Liver (tissue), 9 donors: ENCODE data around the gene CENPU. TPM values are rescaled to one million over a fixed set of nuclear protein-coding genes. Genes with fewer than 3 reads are reported as not detected.

ENCODE experiments used
- DNase-seq: peaks from one replicate; pipeline ENCODE4 v3.0.0-alpha.2; 2017; ENCODE audit warnings: low spot score
- H3K27ac ChIP-seq, 2 donors: one replicate each; pipeline ENCODE4 v1.7.0; 2013; ENCODE audit warnings: inconsistent platforms in 2 of 2, low read length in 2 of 2, control low read depth in 1 of 2, low read depth in 1 of 2, mild to moderate bottlenecking in 1 of 2
- H3K27me3 ChIP-seq, 4 donors: one replicate each; pipeline versions ENCODE4 v1.6.1 to v1.7.0; 2013; ENCODE audit warnings: low read length in 3 of 4, inconsistent platforms in 1 of 4, mild to moderate bottlenecking in 1 of 4, moderate library complexity in 1 of 4; ENCODE audit not compliant: control insufficient read depth in 4 of 4, insufficient read depth in 4 of 4
- H3K36me3 ChIP-seq, 4 donors: one replicate each; pipeline versions ENCODE4 v1.6.1 to v1.7.0; 2013; ENCODE audit warnings: low read length in 3 of 4, mild to moderate bottlenecking in 3 of 4, low read depth in 1 of 4, moderate library complexity in 1 of 4; ENCODE audit not compliant: control insufficient read depth in 4 of 4, insufficient read depth in 3 of 4
- H3K4me1 ChIP-seq, 4 donors: one replicate each; pipeline versions ENCODE4 v1.6.1 to v1.7.0; 2013; ENCODE audit warnings: low read length in 3 of 4, mild to moderate bottlenecking in 3 of 4, moderate library complexity in 1 of 4; ENCODE audit not compliant: control insufficient read depth in 4 of 4, insufficient read depth in 4 of 4
- H3K4me3 ChIP-seq, 3 donors: one replicate each; pipeline versions ENCODE4 v1.6.1 to v1.7.0; 2013; ENCODE audit warnings: low read length in 3 of 3, control low read depth in 1 of 3, low read depth in 1 of 3, mild to moderate bottlenecking in 1 of 3
- H3K9ac ChIP-seq, 2 donors: one replicate each; pipeline ENCODE4 v1.7.0; 2013; ENCODE audit warnings: low read length in 2 of 2, mild to moderate bottlenecking in 2 of 2, moderate library complexity in 2 of 2, control low read depth in 1 of 2, low read depth in 1 of 2
- H3K9me3 ChIP-seq, 4 donors: one replicate each; pipeline versions ENCODE4 v1.6.1 to v1.7.0; 2013; ENCODE audit warnings: low read length in 3 of 4; ENCODE audit not compliant: control insufficient read depth in 4 of 4
- ATF3 ChIP-seq: IDR thresholded peaks from 2 replicates; pipeline ENCODE4 v1.6.1; 2016; ENCODE audit warnings: antibody characterized with exemption
- EGR1 ChIP-seq, 2 donors: IDR thresholded peaks; 2 replicates each; pipeline ENCODE4 v1.6.1; 2016 to 2018; ENCODE audit warnings: antibody characterized with exemption in 2 of 2, low read depth in 2 of 2
- FOXA1 ChIP-seq: IDR thresholded peaks from 2 replicates; pipeline ENCODE4 v1.6.1; 2016; ENCODE audit warnings: antibody characterized with exemption
- FOXA2 ChIP-seq: IDR thresholded peaks from 2 replicates; pipeline ENCODE4 v1.6.1; 2016; ENCODE audit warnings: antibody characterized with exemption
- GABPA ChIP-seq, 2 donors: IDR thresholded peaks in 1 of 2; conservative IDR thresholded peaks in 1 of 2; 2 replicates each; pipeline ENCODE4 v1.6.1; 2016; ENCODE audit warnings: antibody characterized with exemption in 2 of 2, mild to moderate bottlenecking in 1 of 2, moderate library complexity in 1 of 2
- HNF4A ChIP-seq, 2 donors: conservative IDR thresholded peaks; 2 replicates each; pipeline ENCODE4 v1.6.1; 2016; ENCODE audit warnings: antibody characterized with exemption in 2 of 2, mild to moderate bottlenecking in 2 of 2
- HNF4G ChIP-seq: IDR thresholded peaks from 2 replicates; pipeline ENCODE4 v1.6.1; 2016; ENCODE audit warnings: antibody characterized with exemption
- JUND ChIP-seq, 2 donors: IDR thresholded peaks; 2 replicates each; pipeline ENCODE4 v1.6.1; 2016; ENCODE audit warnings: antibody characterized with exemption in 2 of 2
- NR2F2 ChIP-seq: IDR thresholded peaks from 2 replicates; pipeline ENCODE4 v1.6.1; 2016; ENCODE audit warnings: antibody characterized with exemption
- RAD21 ChIP-seq, 2 donors: IDR thresholded peaks; 2 replicates each; pipeline ENCODE4 v1.6.1; 2016; ENCODE audit warnings: antibody characterized with exemption in 2 of 2, mild to moderate bottlenecking in 2 of 2
- RXRA ChIP-seq, 2 donors: IDR thresholded peaks; 2 replicates each; pipeline ENCODE4 v1.6.1; 2017 to 2018; ENCODE audit warnings: antibody characterized with exemption in 2 of 2, mild to moderate bottlenecking in 1 of 2
- SP1 ChIP-seq: IDR thresholded peaks from 2 replicates; pipeline ENCODE4 v1.6.1; 2018; ENCODE audit warnings: antibody characterized with exemption, mild to moderate bottlenecking
- TAF1 ChIP-seq: conservative IDR thresholded peaks from 2 replicates; pipeline ENCODE4 v1.6.1; 2016; ENCODE audit warnings: antibody characterized with exemption, mild to moderate bottlenecking
- YY1 ChIP-seq: IDR thresholded peaks from 2 replicates; pipeline ENCODE4 v1.6.1; 2016; ENCODE audit warnings: antibody characterized with exemption, mild to moderate bottlenecking
- WGBS: extraction: QIAGEN DNeasy Blood & Tissue Kit; methylation state at CpG from one replicate; pipeline ENCODE4 v1.1.7; 2013; 5-methylcytosine and 5-hydroxymethylcytosine counted together
- polyA plus RNA-seq, 2 donors: library from polyadenylated mRNA; stranded (reverse) in 1 of 2; unstranded in 1 of 2; fragments of 200-250 nt in 1 of 2; fragments of >200 nt in 1 of 2; fragmentation: Nextera tagmentation in 1 of 2; extraction: Ambion mirVana in 1 of 2; gene quantifications; one replicate each; pipeline versions ENCODE4 v1.2.1 to v1.2.3, GENCODE V29; 2013 to 2015
- total RNA-seq, 2 donors: library from RNA; depleted of rRNA; stranded (reverse); fragments of >200 nt; gene quantifications; one replicate each; pipeline ENCODE4 v1.2.3, GENCODE V29; 2014
- TF ChIP-seq, protein P1 (sequence below): IDR thresholded peaks from 2 replicates; pipeline ENCODE4 v1.6.1; 2016; ENCODE audit warnings: antibody characterized with exemption, mild to moderate bottlenecking
- TF ChIP-seq, protein P2 (sequence below): fragments of 150-350 bp; IDR thresholded peaks from 2 replicates; pipeline ENCODE4 v1.5.1; 2017; ENCODE audit warnings: improper control_type of control experiment, low read depth, low read length; ENCODE audit not compliant: missing input control
- TF ChIP-seq, protein P3 (sequence below): IDR thresholded peaks from 2 replicates; pipeline ENCODE4 v1.6.1; 2016; ENCODE audit warnings: antibody characterized with exemption
- TF ChIP-seq, protein P4 (sequence below): IDR thresholded peaks from 2 replicates; pipeline ENCODE4 v1.6.1; 2016; ENCODE audit warnings: antibody characterized with exemption
- donor health status: healthy.
- donor health status: healthy.
- donor health status: healthy.
- donor health status: healthy.
- donor health status: healthy.

Gene CENPU
- total and polyA plus RNA-seq, 4 donors = 1.2 to 22.0 (median 1.8) TPM

DNA sequence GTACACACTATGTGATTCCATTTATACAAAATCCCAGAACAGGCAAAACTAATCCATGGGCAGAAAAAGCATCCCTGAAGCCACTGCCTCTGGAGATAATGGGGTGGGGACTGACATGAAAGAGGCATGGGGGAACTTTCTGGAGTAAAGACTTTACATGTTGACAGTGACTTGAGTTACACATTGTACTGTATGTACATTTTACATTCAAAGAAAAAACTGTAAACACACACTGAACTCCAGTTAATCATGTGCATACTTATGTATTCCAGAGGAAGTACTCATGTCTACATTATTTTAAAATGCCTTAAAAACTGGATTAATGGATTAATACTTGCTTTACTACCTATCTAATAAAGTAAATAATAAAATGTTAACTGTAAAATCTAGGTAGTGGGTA, 21.6 kb downstream of the CENPU start:
- DNase-seq = no peak
- Histone ChIP-seq H3K4me3 (no peak overlapping the region), H3K9ac (no peak overlapping the region), H3K9me3 (no peaks in the 10 kb centered on the region), H3K4me1 (no peaks in the 10 kb centered on the region), H3K27ac (no peak overlapping the region), H3K36me3 (peaks cover 0 to 2% (median 0%) of the 10 kb centered on the region in 4 donors), H3K27me3 (no peaks in the 10 kb centered on the region)
- TF ChIP-seq ATF3 (no peak), FOXA2 (no peak), HNF4G (no peak), RXRA (IDR thresholded peaks at IDR 0.05) (no peak), NR2F2 (no peak), GABPA (IDR thresholded peaks at IDR 0.05 in 1 of 2, conservative IDR thresholded peaks at IDR 0.05 in 1 of 2) (no peak)
- TF ChIP-seq, protein P1, sequence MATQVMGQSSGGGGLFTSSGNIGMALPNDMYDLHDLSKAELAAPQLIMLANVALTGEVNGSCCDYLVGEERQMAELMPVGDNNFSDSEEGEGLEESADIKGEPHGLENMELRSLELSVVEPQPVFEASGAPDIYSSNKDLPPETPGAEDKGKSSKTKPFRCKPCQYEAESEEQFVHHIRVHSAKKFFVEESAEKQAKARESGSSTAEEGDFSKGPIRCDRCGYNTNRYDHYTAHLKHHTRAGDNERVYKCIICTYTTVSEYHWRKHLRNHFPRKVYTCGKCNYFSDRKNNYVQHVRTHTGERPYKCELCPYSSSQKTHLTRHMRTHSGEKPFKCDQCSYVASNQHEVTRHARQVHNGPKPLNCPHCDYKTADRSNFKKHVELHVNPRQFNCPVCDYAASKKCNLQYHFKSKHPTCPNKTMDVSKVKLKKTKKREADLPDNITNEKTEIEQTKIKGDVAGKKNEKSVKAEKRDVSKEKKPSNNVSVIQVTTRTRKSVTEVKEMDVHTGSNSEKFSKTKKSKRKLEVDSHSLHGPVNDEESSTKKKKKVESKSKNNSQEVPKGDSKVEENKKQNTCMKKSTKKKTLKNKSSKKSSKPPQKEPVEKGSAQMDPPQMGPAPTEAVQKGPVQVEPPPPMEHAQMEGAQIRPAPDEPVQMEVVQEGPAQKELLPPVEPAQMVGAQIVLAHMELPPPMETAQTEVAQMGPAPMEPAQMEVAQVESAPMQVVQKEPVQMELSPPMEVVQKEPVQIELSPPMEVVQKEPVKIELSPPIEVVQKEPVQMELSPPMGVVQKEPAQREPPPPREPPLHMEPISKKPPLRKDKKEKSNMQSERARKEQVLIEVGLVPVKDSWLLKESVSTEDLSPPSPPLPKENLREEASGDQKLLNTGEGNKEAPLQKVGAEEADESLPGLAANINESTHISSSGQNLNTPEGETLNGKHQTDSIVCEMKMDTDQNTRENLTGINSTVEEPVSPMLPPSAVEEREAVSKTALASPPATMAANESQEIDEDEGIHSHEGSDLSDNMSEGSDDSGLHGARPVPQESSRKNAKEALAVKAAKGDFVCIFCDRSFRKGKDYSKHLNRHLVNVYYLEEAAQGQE = no peak
- TF ChIP-seq, protein P2, sequence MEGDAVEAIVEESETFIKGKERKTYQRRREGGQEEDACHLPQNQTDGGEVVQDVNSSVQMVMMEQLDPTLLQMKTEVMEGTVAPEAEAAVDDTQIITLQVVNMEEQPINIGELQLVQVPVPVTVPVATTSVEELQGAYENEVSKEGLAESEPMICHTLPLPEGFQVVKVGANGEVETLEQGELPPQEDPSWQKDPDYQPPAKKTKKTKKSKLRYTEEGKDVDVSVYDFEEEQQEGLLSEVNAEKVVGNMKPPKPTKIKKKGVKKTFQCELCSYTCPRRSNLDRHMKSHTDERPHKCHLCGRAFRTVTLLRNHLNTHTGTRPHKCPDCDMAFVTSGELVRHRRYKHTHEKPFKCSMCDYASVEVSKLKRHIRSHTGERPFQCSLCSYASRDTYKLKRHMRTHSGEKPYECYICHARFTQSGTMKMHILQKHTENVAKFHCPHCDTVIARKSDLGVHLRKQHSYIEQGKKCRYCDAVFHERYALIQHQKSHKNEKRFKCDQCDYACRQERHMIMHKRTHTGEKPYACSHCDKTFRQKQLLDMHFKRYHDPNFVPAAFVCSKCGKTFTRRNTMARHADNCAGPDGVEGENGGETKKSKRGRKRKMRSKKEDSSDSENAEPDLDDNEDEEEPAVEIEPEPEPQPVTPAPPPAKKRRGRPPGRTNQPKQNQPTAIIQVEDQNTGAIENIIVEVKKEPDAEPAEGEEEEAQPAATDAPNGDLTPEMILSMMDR = no peak

DNA sequence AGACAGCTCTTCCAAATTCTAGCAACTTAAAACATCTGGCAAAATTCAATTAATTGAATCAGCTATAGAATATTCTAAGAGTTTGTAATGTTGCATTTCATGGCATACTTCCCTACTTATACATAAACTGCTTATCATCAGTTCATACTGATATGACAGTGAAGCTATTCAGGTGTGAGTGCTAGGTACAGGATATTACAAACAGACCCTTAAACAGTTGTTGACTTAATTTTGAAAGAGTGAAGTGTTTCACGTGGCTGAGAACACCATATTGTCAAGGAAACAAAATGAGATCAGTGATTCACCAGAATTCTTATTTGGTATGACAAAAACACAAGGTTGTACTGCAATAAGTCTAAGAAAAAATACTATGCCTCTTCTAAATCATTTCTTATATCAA, 27.4 kb downstream of the CENPU start:
- no peak overlapping the region for H3K27ac ChIP-seq
- no peaks in the 10 kb centered on the region for H3K27me3 ChIP-seq
- H3K9me3 ChIP-seq = no peaks in the 10 kb centered on the region
- H3K36me3 ChIP-seq = peaks cover 0 to 2% (median 0%) of the 10 kb centered on the region in 4 donors
- no peak for TF ChIP-seq NR2F2
- TF ChIP-seq GABPA (IDR thresholded peaks at IDR 0.05 in 1 of 2, conservative IDR thresholded peaks at IDR 0.05 in 1 of 2) = no peak
- TF ChIP-seq RXRA (IDR thresholded peaks at IDR 0.05) = no peak
- TF ChIP-seq FOXA1 = no peak
- TF ChIP-seq HNF4A (conservative IDR thresholded peaks at IDR 0.05) = no peak
- no peak for TF ChIP-seq JUND (IDR thresholded peaks at IDR 0.05)
- TF ChIP-seq, protein P3, sequence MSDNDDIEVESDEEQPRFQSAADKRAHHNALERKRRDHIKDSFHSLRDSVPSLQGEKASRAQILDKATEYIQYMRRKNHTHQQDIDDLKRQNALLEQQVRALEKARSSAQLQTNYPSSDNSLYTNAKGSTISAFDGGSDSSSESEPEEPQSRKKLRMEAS = no peak
- no peak for TF ChIP-seq HNF4G
- TF ChIP-seq TAF1 = no peak
- TF ChIP-seq, protein P1 = no peak
- no peak for TF ChIP-seq SP1
- TF ChIP-seq FOXA2 = no peak
- no peak for TF ChIP-seq YY1
- TF ChIP-seq, protein P4, sequence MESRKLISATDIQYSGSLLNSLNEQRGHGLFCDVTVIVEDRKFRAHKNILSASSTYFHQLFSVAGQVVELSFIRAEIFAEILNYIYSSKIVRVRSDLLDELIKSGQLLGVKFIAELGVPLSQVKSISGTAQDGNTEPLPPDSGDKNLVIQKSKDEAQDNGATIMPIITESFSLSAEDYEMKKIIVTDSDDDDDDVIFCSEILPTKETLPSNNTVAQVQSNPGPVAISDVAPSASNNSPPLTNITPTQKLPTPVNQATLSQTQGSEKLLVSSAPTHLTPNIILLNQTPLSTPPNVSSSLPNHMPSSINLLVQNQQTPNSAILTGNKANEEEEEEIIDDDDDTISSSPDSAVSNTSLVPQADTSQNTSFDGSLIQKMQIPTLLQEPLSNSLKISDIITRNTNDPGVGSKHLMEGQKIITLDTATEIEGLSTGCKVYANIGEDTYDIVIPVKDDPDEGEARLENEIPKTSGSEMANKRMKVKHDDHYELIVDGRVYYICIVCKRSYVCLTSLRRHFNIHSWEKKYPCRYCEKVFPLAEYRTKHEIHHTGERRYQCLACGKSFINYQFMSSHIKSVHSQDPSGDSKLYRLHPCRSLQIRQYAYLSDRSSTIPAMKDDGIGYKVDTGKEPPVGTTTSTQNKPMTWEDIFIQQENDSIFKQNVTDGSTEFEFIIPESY = no peak
- no peak for TF ChIP-seq ATF3
- TF ChIP-seq EGR1 (IDR thresholded peaks at IDR 0.05; ENCODE audit: low read depth in 2 of 2) = no peak
- TF ChIP-seq RAD21 (IDR thresholded peaks at IDR 0.05) = no peak
- TF ChIP-seq, protein P2 = no peak
- DNase-seq = no peak
- no peak overlapping the region for H3K9ac ChIP-seq
- H3K4me3 ChIP-seq = no peak overlapping the region
- WGBS = 87% methylated on average over 1 of the region's 1 CpG
- H3K4me1 ChIP-seq = no peaks in the 10 kb centered on the region
